G401 (cell line): ENCODE measurements around the gene KRT75. TPM values are rescaled to one million over a fixed set of nuclear protein-coding genes. Genes with fewer than 3 reads are reported as not detected.

Experiments used
- total RNA-seq: library from RNA; depleted of rRNA; stranded (reverse); fragments of >200 nt; shearing (Covaris generic); gene quantifications from 2 replicates; pipeline ENCODE4 v1.2.3, GENCODE V29; 2014; rRNA removed

KRT75 gene
- total RNA-seq, 1 experiment from 2014 or later, result 0.20 TPM

Other genes with a start within 250 kb of the KRT75 start
- gene KRT80, start 242.4 kb downstream of the KRT75 start, total RNA-seq, result 0.37 and 0.44 TPM in 2 replicates
- gene KRT7, start 201.1 kb downstream of the KRT75 start, total RNA-seq, result 0.49 TPM in 1 of 2 replicates, not detected in the other
- gene KRT86, start 159.7 kb downstream of the KRT75 start, total RNA-seq, result not detected in 2 replicates
- gene KRT81, start 142.8 kb downstream of the KRT75 start, total RNA-seq, result not detected in 2 replicates
- gene KRT83, start 113.0 kb downstream of the KRT75 start, total RNA-seq, result 0.07 TPM in 1 of 2 replicates, not detected in the other
- gene KRT85, start 66.9 kb downstream of the KRT75 start, total RNA-seq, result not detected in 2 replicates
- not detected in 2 replicates for gene KRT84, start 48.7 kb downstream of the KRT75 start, total RNA-seq
- not detected in 2 replicates for gene KRT82, start 28.0 kb downstream of the KRT75 start, total RNA-seq
- not detected in 2 replicates for gene KRT6B, start 17.8 kb upstream of the KRT75 start, total RNA-seq
- not detected in 2 replicates for gene KRT6C, start 39.4 kb upstream of the KRT75 start, total RNA-seq
- gene KRT6A, start 58.9 kb upstream of the KRT75 start, total RNA-seq, result not detected in 2 replicates
- not detected in 2 replicates for gene KRT5, start 86.0 kb upstream of the KRT75 start, total RNA-seq
- not detected in 2 replicates for gene KRT71, start 118.8 kb upstream of the KRT75 start, total RNA-seq
- gene KRT74, start 139.5 kb upstream of the KRT75 start, total RNA-seq, result not detected in 2 replicates
- not detected in 2 replicates for gene KRT72, start 167.1 kb upstream of the KRT75 start, total RNA-seq
- gene KRT73, start 184.2 kb upstream of the KRT75 start, total RNA-seq, result not detected in 2 replicates
- gene KRT2, start 217.8 kb upstream of the KRT75 start, total RNA-seq, result not detected in 2 replicates
- not detected in 2 replicates for gene KRT1, start 246.0 kb upstream of the KRT75 start, total RNA-seq